Fibroblast of skin of abdomen (primary cell): ENCODE data around the gene FSTL4.

Experiments used
- DNase-seq: peaks from one replicate; pipeline ENCODE4 v3.0.0-alpha.2; 2013

FSTL4 gene

DNA sequence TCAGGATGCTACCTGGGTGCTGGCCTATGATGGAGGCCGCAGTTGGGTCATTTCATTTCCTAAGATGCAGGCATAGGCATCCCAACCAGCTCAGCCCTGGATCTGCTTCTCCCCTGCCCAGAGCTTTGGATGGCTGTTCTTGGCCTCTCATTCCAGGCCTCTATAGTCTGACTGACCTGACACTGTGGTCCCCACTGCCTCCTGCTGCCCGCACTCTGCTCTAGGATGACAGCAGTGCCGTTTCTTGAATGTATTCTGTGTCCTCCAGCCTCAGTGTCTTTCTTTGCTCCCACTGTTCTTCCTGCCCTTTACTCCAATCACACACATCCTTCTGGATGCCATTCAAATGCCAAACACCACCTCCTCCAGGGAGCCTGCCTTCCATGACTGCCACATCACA, 324.8 kb downstream of the FSTL4 start:
- DNase-seq, result peak; percentile 17

DNA sequence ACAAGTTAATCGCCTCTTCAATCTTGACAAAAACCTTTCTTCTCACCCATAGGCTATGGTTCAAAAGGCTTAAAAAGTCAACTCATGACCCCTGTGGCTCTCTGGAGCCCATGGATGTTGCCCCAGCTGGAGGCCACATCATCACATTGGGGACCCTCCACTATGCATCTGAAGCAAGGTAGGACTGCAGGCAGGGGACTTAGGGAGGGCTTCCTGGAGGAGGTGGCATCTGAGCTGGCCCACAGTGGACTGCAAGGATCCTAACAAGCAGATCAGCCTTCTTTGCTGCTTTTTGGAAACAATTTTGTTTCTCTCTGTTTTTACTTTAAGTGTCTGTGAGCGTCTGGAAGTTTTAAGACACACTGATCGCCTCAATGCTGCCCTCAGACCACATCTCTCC, 325.9 kb downstream of the FSTL4 start:
- no peak for DNase-seq

DNA sequence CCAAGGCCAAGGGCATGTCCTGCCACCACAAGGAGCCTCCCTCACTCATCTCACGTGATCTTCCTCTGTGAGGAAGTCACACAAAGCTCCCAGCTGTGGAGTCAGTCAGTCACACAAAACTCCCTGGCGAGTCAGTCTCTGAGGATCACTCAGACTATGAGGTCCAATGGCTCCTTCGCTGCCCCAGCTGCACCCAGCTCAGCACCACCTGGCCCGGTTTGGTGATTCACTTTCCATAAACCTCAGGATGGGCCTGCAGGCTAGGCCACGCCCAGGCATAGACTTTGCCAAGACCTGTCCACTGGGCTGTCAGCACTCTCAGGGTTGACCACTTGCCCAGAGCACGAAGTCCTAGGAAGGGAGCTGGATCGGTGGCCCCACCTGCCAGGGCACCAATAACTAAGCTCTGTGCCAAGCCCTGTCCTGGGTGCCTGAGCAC, 326.7 kb downstream of the FSTL4 start:
- no peak for DNase-seq

DNA sequence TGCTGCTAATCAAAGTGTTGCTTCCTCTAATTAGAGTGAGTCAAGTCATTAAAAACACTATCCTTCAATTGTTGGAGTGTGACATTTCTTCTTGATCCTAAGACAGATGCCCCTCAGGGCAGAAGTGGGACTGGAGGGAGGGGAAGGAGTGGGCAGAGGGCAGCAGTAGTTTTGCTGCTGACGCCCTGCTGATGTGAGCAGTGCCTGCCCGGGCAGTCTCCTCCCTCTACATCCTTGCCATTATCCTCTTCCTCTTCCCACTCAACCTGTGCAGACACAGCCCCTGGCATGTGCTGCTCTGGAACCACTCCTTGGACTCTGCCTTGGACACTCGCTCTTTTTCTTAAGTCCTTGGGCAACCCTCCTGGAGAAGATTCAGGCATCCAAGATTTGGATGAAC, 328.0 kb downstream of the FSTL4 start:
- DNase-seq, result no peak

DNA sequence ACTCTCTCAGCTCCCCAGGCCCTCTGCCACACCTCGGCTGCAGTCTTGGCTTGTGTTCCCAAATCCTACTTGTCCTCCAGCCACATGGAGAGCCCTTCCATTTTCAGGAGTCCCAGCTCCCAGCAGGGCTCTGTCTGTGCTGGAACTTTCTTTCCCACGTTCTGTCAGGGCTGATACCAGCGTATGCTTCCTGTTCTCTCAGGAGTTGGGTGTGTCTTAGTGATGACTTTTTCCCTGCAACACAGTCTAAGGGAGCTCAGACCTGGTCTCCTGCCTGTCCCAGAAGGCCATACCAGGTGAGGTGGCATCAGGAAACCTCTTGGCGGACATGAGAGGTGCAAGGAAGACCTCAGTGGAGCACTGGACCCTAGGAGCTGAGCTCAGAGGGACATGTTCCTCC, 334.0 kb downstream of the FSTL4 start:
- no peak for DNase-seq

DNA sequence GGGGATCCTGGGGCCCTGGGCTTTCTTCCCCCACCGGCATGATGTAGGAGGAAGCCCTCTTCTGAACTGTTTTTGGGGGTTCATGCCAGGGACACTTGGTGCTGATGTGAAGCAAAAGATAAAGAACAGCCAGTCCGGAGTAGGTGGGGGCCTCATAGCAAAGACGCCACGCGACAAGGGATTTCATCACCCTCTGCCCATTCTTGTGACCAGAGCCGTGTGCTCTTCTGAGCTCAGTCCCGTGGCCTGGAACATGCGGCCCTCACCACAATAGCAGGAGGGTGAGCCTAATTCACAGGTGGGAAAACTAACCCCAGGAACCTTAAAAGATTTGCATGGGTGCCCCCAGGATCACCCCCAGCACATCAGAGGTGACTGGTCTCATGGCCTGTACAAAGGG, 334.6 kb downstream of the FSTL4 start:
- DNase-seq, result no peak

DNA sequence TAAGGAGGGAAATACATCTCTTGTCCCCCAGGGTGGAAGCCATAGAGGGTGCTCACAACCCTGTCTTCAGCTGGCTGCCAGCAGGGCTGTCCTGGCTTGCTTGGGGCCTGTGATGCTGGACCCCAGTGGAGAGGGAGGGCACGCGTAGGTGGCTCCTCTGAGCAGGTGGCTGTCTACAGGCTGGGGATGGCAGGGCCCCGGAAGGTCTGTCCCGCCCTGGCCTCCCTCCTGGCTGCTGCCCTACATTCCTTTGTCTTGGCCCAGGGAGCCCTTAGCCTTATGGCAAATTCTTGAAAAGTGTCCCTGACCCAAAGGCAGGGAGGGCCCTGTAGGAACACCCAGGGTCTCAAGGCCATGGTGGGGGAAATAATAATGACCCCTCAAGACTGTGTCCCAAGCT, 336.2 kb downstream of the FSTL4 start:
- no peak for DNase-seq

DNA sequence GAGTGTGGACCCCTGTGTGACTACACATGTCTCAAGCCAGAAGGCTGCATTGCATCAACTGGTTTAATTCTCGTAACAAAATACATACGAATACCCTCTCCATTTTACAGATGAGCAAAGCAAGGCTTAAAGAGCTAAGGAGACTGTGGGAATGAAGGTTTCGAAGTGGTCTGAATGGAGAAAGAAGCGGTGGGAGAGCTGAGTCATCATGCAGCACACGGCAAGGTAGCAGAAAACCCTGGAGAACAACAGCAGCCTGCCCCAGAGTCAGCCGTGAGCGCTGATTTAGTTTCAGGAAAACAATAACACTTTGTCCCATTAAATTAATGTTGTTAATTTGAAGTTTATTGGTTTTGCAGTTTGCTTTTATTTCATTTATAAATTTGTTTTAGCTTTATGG, 336.7 kb downstream of the FSTL4 start:
- no peak for DNase-seq

DNA sequence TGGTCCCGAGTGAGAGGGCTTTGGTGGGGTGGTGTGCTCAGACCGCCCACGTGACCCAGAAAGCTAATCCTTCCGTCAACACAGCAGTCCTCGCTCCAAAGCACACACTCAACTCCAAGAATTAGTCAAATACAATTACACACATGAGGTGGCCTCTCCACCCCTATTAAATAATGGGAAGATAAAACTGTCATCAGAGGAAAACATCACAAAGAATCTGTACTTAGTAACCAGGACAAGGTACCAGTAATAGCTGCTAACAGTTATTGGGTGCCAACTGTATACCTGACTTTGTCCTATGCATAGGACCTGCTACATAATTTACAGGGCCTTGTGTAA, 337.8 kb downstream of the FSTL4 start:
- DNase-seq, result no peak

DNA sequence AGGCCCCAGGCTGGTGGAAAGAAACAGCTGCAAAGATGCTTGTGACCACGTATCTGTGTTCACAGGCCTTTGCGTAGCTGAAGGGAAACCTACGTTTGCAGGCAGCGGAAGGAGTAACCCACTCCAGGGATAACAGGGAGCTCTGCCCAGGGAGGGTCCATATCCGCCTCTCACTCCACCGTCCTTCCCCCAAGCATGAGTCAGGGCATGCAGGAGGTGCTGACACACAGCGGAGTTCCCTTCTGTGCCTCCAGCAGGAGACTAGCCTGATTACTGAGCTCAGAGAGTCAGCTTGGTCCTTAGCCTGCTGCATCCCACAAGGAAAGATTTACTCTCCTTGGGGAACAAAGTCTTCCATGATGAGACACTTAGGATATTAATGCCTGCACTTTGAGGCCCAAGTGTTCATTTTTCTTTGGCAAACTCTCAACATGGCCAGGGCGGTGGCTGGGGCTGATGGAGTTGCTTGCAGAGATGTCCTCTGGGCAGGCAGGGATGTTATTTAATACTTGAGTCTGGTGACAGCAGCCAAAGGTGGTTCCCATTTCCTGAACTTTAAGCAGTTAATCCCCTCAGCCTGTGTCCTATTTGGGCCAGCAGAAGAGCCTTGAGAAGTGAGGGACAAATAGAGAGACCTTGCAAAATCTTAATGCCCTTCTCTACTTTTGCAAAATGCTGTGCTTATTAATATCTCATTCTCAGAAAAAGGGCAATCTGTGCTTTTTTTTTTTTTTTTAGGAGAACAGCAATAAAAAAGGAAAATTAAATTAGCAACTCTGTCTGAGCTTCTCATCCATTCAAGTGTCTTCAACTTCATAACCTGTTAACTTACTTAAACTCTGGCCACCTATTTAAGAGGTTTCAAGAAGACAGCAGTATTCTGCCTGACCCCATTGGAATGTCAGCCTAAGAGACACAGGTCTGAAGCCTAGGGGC, 338.4 kb downstream of the FSTL4 start:
- peak; percentile 61 for DNase-seq

DNA sequence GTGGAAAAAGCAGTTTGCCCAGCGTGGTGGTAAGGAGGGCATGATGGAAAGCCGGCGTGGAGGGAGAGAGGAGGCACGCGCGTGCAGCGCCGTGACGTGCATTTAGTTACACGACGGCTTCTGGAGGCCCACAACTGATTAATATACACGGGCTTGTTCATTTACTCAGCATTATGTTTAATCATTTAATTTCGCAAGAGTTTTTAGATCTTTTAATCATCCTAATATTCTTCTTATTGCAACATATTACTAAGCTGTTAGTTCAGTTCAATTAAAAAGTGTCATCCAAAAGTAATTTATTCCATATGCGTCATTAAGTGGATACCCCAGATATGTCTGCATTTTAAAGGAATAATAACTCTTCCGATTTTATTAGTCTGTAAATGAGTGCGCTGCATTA, 340.0 kb downstream of the FSTL4 start:
- no peak for DNase-seq

DNA sequence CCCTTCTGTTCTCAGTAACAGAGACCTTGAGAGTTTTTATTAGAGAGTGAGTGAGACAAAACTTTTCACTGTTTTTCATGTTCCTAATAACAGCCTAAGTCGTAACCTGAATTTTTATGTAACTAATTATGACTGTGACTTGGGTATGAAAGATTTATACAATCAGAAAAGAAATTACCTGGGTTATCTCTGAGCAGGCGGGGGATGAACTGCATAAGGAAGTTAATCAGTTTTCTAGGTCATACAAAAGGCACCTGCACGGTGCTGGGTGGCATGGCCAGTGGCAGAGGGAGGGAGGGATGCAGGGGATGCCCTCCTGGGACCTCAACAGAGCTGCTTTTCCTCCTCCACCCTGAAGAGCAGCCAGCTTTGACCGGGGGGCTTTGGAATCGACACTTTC, 340.7 kb downstream of the FSTL4 start:
- no peak for DNase-seq

DNA sequence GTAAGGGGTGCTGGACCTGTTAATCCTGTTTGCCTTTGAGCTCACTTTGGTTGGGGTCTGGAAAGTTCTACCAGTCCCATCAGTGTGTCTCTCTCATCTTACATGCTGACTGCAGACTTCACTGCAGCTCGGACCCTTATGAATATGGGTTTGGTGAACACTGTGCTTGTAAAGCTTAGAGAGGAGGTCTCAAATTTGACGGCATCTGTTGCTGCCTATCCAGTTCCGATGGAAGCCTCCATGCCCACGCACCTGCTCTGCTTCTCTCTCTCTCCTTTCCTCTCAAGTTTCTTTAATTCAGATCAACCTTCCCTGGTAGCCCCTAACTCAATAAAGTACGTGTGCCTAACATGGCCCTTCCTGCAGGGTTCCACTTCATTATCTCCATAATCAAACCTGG, 342.6 kb downstream of the FSTL4 start:
- DNase-seq, result no peak

DNA sequence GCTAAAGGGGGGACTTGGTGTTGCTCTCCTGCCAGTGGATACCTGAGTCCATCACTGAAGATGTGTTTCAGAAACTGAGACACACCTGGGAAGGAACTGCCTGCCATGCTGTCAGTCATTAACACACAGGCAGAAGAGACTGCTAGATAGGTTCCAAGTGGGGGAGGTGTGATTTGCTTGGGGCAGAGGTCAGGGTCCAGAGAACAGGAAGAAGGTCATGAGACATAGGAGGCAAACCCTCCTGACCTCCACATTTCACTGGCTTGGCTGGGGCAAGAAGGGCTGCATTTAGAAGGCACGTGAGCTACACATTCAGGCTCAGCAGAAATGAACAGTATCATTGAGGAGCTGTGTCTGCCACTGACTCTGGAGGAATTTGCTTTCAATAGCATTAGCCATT, 344.7 kb downstream of the FSTL4 start:
- no peak for DNase-seq

DNA sequence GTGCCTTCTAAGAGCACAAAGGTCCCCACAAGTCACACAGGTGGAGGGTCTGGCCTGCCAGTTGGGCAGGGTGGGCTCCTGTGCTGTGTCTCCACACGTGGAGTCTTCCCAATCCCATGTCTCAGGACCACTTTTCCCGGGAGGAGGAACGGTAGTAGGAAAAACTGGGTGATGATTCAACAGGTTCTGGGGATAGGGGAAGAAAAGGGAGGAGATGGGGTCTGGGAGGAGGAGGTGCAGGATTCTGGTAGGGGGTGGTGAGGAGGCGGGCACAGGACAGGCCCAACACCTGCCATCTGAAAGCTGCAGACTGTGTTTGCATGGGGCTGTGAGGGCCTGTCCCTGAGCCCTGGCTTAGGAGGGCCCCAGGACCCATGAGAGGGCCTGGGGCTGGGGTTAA, 345.4 kb downstream of the FSTL4 start:
- no peak for DNase-seq

DNA sequence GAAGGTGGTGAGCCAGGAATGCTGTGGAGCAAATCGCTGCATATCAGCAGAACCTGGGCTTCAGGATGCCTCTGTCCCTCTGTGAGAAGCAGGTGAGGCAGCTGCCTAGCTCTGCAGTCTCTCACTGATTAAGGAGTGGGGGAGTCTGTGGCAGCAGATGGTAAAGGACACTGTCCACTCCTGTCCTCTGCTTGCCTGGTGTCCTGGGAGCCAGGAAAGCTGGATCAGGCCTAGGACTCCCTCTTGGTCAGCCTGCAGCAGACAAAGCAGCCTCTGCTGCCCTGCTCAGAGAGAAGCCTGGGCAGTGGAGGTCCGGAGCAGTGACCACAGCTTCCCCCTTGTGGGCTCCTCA, 345.8 kb downstream of the FSTL4 start:
- DNase-seq, result no peak

DNA sequence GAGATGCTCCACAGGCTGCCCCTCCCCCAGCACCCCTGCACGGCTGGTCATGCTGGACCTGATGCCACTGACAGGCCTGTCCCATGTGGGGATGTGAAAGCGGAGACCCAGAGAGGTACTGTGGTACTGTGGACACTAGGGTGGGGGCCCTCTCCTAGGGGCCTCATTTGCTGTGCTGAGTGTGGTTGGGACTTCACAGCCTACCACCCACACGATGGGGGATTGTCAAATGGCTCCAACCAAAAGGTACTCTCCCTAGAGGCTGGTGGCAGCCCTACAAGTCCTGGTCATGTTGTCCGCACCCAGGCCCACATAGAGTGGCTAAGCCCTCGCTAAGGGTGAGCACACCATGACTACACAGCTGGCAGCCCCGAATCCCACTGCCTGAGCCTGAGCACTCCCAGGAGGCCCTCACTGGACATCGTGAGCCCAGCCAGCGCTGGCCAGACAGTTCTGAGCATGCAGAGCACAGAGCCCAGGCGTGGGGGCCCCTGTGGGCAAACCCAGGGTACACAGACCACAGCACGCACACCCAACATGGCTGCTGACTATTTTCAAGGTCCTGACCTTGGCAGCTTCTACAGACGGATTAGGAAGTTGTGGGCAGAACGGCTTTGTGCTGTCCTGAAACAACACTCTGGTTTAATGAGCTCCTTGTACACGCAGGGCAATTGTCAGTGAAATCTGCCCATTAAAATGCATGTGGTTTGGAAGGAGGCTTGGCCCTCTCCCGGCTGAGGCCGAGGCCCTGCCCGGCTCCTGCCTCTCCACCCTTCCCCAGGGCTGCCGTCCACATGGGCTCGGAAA, 346.4 kb downstream of the FSTL4 start:
- no peak for DNase-seq

DNA sequence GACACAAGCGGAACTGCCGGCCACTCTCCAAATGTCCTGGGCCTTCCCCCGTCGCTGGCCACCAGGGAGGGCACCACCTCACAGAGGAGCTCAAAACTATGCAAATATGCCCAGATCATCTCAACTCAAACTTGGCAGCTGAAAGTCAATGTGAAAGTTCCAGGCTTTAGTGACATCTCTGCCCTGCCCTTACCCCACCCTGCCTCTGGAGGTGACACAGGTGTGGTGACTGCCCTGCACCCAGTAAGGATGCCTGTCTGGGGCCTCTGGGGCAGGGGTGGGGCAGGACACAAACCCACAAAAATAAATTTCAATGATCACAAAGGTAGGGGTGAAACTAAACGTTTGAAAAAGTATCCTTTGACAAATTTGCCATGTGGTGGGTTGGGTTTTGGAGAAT, 347.1 kb downstream of the FSTL4 start:
- DNase-seq, result no peak

DNA sequence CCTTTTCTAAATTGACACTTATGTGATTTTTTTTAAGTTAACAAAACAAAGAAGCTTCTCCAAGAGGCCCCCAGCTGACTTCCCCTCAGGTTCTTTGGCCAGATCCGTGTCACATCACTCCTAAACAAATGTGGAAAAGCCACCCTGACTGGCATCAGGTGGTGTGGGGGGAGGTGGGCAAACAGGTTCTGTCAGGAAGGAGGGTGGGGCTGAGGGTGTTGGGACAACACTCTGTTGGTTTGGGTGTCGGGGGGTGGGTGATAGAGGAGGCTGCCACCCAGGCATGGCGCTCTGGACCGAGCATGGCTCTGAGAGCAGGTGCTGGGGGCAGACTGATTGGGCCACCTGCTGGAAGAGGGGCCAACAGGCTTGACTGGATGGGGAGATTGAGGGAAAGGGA, 349.7 kb downstream of the FSTL4 start:
- DNase-seq, result no peak

DNA sequence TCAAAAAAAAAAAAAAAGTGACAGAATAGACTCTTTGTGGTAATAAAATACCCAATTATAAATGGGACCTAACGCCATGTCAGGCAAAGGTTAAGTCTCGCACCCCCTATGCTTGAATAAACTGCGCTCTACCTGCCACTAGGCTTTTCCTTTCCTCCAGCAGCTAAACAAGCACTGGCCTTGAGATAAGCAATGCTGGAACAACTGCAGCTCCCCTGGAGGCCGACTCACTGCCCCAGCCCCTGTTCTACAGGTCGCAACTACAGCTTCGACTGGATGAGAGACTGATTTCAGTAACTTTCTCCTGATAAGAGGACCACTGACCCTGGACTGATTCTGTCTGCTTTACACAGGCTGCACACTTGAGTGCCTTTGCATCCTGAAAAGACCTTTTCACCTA, 350.3 kb downstream of the FSTL4 start:
- DNase-seq, result no peak

DNA sequence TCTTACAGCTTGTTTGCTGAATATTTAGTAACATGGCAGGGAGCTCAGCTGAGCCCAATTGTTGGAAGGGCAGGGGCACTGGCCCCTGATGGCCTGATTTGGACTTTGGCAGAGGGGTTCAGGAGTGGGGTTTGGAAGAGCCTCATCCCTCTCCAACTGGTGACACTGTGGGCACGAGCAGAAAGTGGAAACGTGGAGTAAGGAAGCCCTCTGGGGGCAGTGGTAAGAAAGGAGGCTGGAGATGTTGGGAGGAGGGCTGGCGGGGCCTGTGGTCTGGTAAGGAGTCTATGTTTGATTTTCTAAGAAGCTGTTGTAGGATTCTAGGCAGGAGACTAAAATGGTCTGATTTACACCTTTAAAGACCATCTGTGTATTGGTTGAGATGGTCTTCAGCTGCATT, 351.6 kb downstream of the FSTL4 start:
- no peak for DNase-seq

DNA sequence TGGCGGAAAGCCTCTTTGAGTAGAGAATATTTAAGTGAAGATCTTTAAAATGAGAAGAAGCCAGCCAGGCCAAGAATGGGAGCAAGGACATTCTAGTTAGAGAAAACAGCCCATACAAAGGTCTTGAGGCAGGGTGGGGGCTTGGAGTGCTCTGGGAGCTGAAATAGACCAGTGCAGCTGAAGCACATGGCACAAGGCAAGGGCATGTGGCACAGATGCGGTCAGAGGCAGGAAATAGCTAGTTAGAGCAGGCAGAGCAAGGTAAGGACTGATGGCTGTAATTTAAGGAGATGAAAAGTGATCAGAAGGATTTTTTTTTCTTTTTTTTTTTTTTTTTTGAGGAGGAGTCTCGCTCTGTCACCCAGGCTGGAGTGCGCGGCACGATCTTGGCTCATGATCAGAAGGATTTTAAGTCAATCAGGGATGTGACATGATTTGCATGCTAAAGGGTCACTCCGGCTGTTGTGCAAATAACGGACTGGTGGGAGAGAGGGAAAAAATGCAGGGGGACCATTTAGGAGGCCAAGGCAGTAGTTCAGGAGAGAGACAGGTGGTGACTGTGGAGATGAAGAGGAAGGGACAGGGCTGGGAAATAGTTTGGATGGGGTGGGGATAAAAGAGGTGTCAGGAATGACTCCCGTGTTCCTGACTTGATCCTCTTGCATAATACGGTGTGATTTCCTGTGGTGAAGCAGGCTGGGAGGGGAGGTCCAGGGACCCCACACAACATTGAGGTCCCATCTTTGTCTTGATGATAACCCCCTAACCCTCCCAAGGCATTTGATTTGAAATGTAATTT, 352.9 kb downstream of the FSTL4 start:
- DNase-seq, result no peak

DNA sequence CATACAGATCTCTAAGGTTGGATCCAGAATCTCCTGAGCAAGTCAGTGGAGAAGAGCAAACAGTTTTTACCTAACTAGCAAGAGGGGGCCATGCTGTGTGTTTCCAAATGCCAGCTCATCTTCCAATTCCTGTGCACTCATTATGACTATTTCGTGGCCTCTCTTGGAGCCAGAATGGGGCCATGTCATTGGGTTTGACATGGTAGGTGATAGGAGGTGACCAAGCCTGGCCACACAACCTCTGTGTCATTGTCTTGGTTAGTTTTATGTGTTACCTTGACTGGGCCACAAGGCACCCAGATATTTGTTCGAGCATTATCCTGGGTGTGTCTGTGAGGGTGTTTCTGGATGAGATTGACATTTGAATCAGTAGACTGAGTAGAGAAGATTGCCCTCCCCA, 354.4 kb downstream of the FSTL4 start:
- DNase-seq, result no peak
